HepG2 (cell line): ENCODE measurements around the gene HTRA2.

ENCODE experiments used
- ZFP62 ChIP-seq: sonication (generic); formaldehyde crosslinking; IDR thresholded peaks from 2 replicates; pipeline ENCODE4 v1.4.0; 2020; ENCODE audit warnings: missing genetic modification reagents
- ZNF207 ChIP-seq: fragments of 450-650 bp; IDR thresholded peaks from 2 replicates; pipeline ENCODE4 v1.6.1; 2016; ENCODE audit warnings: antibody characterized with exemption, borderline replicate concordance
- ZNF563 ChIP-seq: sonication (generic); formaldehyde crosslinking; IDR thresholded peaks from 2 replicates; pipeline ENCODE4 v1.8.0; 2022; ENCODE audit warnings: mild to moderate bottlenecking, moderate library complexity, missing genetic modification reagents
- ZSCAN30 ChIP-seq: sonication (generic); formaldehyde crosslinking; IDR thresholded peaks from 2 replicates; pipeline ENCODE4 v1.5.0; 2020; ENCODE audit warnings: mild to moderate bottlenecking, missing genetic modification reagents
- TF ChIP-seq, protein P1 (sequence below): sonication (generic); formaldehyde crosslinking; IDR thresholded peaks from 2 replicates; pipeline ENCODE4 v1.5.0; 2020; ENCODE audit warnings: mild to moderate bottlenecking, missing genetic modification reagents, moderate library complexity
- TF ChIP-seq, protein P2 (sequence below): conservative IDR thresholded peaks from 2 replicates; pipeline ENCODE4 v1.6.1; 2018; ENCODE audit warnings: missing genetic modification reagents

GRCh38 chr2:74516650-74517049, 13.1 kb upstream of the HTRA2 start:
- TF ChIP-seq ZNF207 = no peak
- TF ChIP-seq ZFP62 = no peak
- TF ChIP-seq ZNF563 (CRISPR knock-in tag) = no peak
- TF ChIP-seq, protein P1, sequence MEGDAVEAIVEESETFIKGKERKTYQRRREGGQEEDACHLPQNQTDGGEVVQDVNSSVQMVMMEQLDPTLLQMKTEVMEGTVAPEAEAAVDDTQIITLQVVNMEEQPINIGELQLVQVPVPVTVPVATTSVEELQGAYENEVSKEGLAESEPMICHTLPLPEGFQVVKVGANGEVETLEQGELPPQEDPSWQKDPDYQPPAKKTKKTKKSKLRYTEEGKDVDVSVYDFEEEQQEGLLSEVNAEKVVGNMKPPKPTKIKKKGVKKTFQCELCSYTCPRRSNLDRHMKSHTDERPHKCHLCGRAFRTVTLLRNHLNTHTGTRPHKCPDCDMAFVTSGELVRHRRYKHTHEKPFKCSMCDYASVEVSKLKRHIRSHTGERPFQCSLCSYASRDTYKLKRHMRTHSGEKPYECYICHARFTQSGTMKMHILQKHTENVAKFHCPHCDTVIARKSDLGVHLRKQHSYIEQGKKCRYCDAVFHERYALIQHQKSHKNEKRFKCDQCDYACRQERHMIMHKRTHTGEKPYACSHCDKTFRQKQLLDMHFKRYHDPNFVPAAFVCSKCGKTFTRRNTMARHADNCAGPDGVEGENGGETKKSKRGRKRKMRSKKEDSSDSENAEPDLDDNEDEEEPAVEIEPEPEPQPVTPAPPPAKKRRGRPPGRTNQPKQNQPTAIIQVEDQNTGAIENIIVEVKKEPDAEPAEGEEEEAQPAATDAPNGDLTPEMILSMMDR = no peak
- no peak for TF ChIP-seq ZSCAN30 (CRISPR knock-in tag)
- TF ChIP-seq, protein P2, sequence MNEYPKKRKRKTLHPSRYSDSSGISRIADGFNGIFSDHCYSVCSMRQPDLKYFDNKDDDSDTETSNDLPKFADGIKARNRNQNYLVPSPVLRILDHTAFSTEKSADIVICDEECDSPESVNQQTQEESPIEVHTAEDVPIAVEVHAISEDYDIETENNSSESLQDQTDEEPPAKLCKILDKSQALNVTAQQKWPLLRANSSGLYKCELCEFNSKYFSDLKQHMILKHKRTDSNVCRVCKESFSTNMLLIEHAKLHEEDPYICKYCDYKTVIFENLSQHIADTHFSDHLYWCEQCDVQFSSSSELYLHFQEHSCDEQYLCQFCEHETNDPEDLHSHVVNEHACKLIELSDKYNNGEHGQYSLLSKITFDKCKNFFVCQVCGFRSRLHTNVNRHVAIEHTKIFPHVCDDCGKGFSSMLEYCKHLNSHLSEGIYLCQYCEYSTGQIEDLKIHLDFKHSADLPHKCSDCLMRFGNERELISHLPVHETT (CRISPR knock-in tag) = no peak
